Esophagus mucosa (tissue), 1 donor: Measurements from ENCODE around the gene NOTCH4. TPM values are rescaled to one million over a fixed set of nuclear protein-coding genes. Genes with fewer than 3 reads are reported as not detected.

Source experiments
- total RNA-seq: library from RNA; stranded (reverse); gene quantifications from one replicate; pipeline ENCODE4 v1.2.4, GENCODE V29; 2023
- donor health status: DM: yes; HTN: yes; CAD: no.

The NOTCH4 gene
- total RNA-seq, 1 donor from 2014 or later: 2.7 TPM

Other genes with a start within 250 kb of the NOTCH4 start
- gene C4A, start 242.0 kb downstream of the NOTCH4 start, total RNA-seq: 2.9 TPM
- gene C4B, start 209.3 kb downstream of the NOTCH4 start, total RNA-seq: 5.3 TPM
- gene CYP21A2, start 185.7 kb downstream of the NOTCH4 start, total RNA-seq: 0.60 TPM
- 7.6 TPM for gene TNXB, start 114.7 kb downstream of the NOTCH4 start, total RNA-seq
- gene ATF6B, start 95.8 kb downstream of the NOTCH4 start, total RNA-seq: 76.0 TPM
- gene FKBPL, start 93.8 kb downstream of the NOTCH4 start, total RNA-seq: 10.1 TPM
- 0.40 TPM for gene PRRT1, start 72.1 kb downstream of the NOTCH4 start, total RNA-seq
- gene PPT2, start 69.9 kb downstream of the NOTCH4 start, total RNA-seq: 18.1 TPM
- 10.2 TPM for gene EGFL8, start 59.5 kb downstream of the NOTCH4 start, total RNA-seq
- 18.2 TPM for gene AGPAT1, start 48.0 kb downstream of the NOTCH4 start, total RNA-seq
- 30.4 TPM for gene RNF5, start 45.7 kb downstream of the NOTCH4 start, total RNA-seq
- gene AGER, start 39.8 kb downstream of the NOTCH4 start, total RNA-seq: 2.7 TPM
- gene PBX2, start 33.9 kb downstream of the NOTCH4 start, total RNA-seq: 34.7 TPM
- gene GPSM3, start 31.4 kb downstream of the NOTCH4 start, total RNA-seq: 2.2 TPM
- not detected for gene TSBP1, start 147.8 kb upstream of the NOTCH4 start, total RNA-seq
- not detected for gene BTNL2, start 183.1 kb upstream of the NOTCH4 start, total RNA-seq
- 38.7 TPM for gene HLA-DRA, start 215.8 kb upstream of the NOTCH4 start, total RNA-seq